Lower leg skin (tissue), 4 donors: ENCODE results near the gene MEI1. TPM values are rescaled to one million over a fixed set of nuclear protein-coding genes. Genes with fewer than 3 reads are reported as not detected.

Source experiments
- DNase-seq, 2 donors: peaks; one replicate each; pipeline ENCODE4 v3.0.0-alpha.2; 2019; ENCODE audit warnings: low spot score in 2 of 2
- H3K4me3 ChIP-seq: fragments of 200-600 bp; sonication (generic); 2 replicates; pipeline ENCODE4 v1.5.1; 2017; ENCODE audit warnings: mild to moderate bottlenecking, low read depth; ENCODE audit not compliant: poor library complexity, severe bottlenecking
- CTCF ChIP-seq, 3 donors: fragments of 450-650 bp; IDR thresholded peaks; one replicate each; pipeline ENCODE4 v1.5.1; 2016; ENCODE audit warnings: antibody characterized with exemption in 3 of 3, mild to moderate bottlenecking in 3 of 3, moderate library complexity in 2 of 3
- POLR2A ChIP-seq, 2 donors: fragments of 450-650 bp; IDR thresholded peaks; one replicate each; pipeline ENCODE4 v1.6.1; 2016 to 2017; ENCODE audit warnings: antibody characterized with exemption in 2 of 2, mild to moderate bottlenecking in 1 of 2, moderate library complexity in 1 of 2
- WGBS, 2 donors: methylation state at CpG; one replicate each; pipeline ENCODE4 v1.1.5; 2018; 5-methylcytosine and 5-hydroxymethylcytosine counted together
- intact Hi-C: fragments of 100-400 bp; cut with DNase I; formaldehyde crosslinking; loops from one replicate; pipeline ENCODE4 v1.15.0; 2023; ENCODE audit warnings: low total_unique reads
- total RNA-seq, 4 donors: library from RNA; depleted of rRNA; stranded (reverse); fragments of >200 nt; gene quantifications; one replicate each; pipeline ENCODE4 v1.1.0, GENCODE V29; 2016

The MEI1 gene
- total RNA-seq, 4 donors from 2014 or later: 1.2 to 2.1 TPM; not detected in 2

- H3K4me3 ChIP-seq: no peak overlapping the region
- WGBS, 2 donors: 48 to 55% methylated on average over 5 of the region's 5 CpGs
- DNase-seq: peak in 1 of 2 donors; percentile 66
- intact Hi-C loops: no loop called here
- TF ChIP-seq CTCF (IDR thresholded peaks at IDR 0.05) (no peak), POLR2A (IDR thresholded peaks at IDR 0.05) (no peak)
Measured at GRCh38 chr22:41848468-41848867, 149.2 kb downstream of the MEI1 start.

Other genes starting within 250 kb of the MEI1 start
- 10 to 100 TPM; 44.1 to 51.9 (median 45.4) TPM for gene PHF5A, start 230.8 kb upstream of the MEI1 start, total RNA-seq
- gene ACO2, start 230.4 kb upstream of the MEI1 start, total RNA-seq: 100 to 1,000 TPM in 1 of 4 donors, 10 to 100 TPM in 3; 64.0 to 103 (median 83.1) TPM
- gene POLR3H, start 155.0 kb upstream of the MEI1 start, total RNA-seq: 10 to 100 TPM in 3 of 4 donors, 1 to 10 TPM in 1; 8.7 to 19.7 (median 16.4) TPM
- 1 to 10 TPM in 2 of 4 donors, under 1 TPM in 2; 0.63 to 3.0 (median 1.0) TPM for gene CSDC2, start 138.5 kb upstream of the MEI1 start, total RNA-seq
- gene PMM1, start 109.7 kb upstream of the MEI1 start, total RNA-seq: 10 to 100 TPM; 44.0 to 60.4 (median 50.1) TPM
- gene DESI1, start 78.5 kb upstream of the MEI1 start, total RNA-seq: 10 to 100 TPM; 16.1 to 37.8 (median 23.0) TPM
- gene XRCC6, start 78.2 kb upstream of the MEI1 start, total RNA-seq: 100 to 1,000 TPM; 150 to 204 (median 161) TPM
- gene SNU13, start 10.6 kb upstream of the MEI1 start, total RNA-seq: 100 to 1,000 TPM; 103 to 127 (median 116) TPM
- gene CCDC134, start 101.2 kb downstream of the MEI1 start, total RNA-seq: 10 to 100 TPM; 12.2 to 15.4 (median 13.1) TPM
- 100 to 1,000 TPM in 2 of 4 donors, 10 to 100 TPM in 2; 91.1 to 122 (median 96.2) TPM for gene SREBF2, start 133.6 kb downstream of the MEI1 start, total RNA-seq
- 1 to 10 TPM in 2 of 4 donors, under 1 TPM in 2; 0.46 to 2.0 (median 1.0) TPM for gene SHISA8, start 215.6 kb downstream of the MEI1 start, total RNA-seq
- 1 to 10 TPM; 1.6 to 2.9 (median 1.7) TPM for gene TNFRSF13C, start 227.3 kb downstream of the MEI1 start, total RNA-seq
- 10 to 100 TPM in 2 of 4 donors, 1 to 10 TPM in 2; 5.9 to 20.2 (median 9.1) TPM for gene CENPM, start 247.6 kb downstream of the MEI1 start, total RNA-seq